ENCODE results near the gene RBBP8NL. TPM values are rescaled to one million over a fixed set of nuclear protein-coding genes. Genes with fewer than 3 reads are reported as not detected.

RBBP8NL gene
- polyA plus RNA-seq, 2 of the 4 experiments (the other 2 are of a cell fraction), result not detected

- TF ChIP-seq CTCF (IDR thresholded peaks at IDR 0.05), result no peak
- TF ChIP-seq, protein P1, sequence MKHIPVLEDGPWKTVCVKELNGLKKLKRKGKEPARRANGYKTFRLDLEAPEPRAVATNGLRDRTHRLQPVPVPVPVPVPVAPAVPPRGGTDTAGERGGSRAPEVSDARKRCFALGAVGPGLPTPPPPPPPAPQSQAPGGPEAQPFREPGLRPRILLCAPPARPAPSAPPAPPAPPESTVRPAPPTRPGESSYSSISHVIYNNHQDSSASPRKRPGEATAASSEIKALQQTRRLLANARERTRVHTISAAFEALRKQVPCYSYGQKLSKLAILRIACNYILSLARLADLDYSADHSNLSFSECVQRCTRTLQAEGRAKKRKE (CRISPR knock-in tag; IDR thresholded peaks at IDR 0.05; ENCODE audit: low read depth), result no peak; the same call in 1 of the 2 replicates
These were observed 57.1 kb downstream of the RBBP8NL start (continued) for GRCh38 chr20:62370115-62370806.

DNA sequence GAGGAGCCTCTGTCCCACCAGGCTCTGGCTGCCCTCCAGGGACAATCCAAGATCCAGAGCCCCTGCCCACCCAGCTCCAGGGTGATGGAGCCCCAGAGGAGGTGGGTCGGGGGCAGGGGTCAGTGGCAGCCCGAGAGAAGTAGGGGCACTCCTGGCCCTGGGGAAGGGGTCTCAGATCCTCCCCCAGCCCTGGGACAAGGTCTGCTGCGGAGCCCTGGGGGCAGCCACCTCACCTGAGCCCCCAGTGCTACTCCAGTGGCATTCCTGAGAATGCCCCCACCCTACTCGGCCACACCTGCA lies 57.6 kb downstream of the RBBP8NL start:
- H3K27ac ChIP-seq, result peak overlapping the region; percentile 97 to 99
- FAIRE-seq (no peak), ATAC-seq (no peak), DNase-seq (ENCODE audit: low read depth in 1 of 2, low spot score in 1 of 2) (no peak)
- ChIA-PET CTCF (interaction anchor here (0.8 to 12.6 kb wide), 12 partner anchors 9 to 61 kb away, joined by 3 to 290 read pairs (median 4); no protein-coding TSS in a partner anchor), POLR2A (interaction anchor here (1.3 to 5.0 kb wide), 5 partner anchors 12 to 64 kb away, joined by 3 to 61 read pairs (median 14); partner anchors contain the start of gene RPS21)
- WGBS (ENCODE audit: missing lambda C conversion rate), result 0% methylated on average over 1 of the region's 4 CpGs
- no peaks in the 10 kb centered on the region for H3K9me3 ChIP-seq
- H3K4me2 ChIP-seq, result peak overlapping the region; percentile 91
- TF ChIP-seq CBX2 (IDR thresholded peaks at IDR 0.05; ENCODE audit: borderline replicate concordance, low read depth) (no peak), MAFK (IDR thresholded peaks at IDR 0.05; ENCODE audit: partially characterized antibody) (no peak), RNF2 (IDR thresholded peaks at IDR 0.05; ENCODE audit: borderline replicate concordance, low read depth) (no peak), RAD21 (conservative IDR thresholded peaks at IDR 0.05 in 1 of 2, IDR thresholded peaks at IDR 0.05 in 1 of 2) (0 out of 5 replicates have a peak, but pooled peaks of 1 of the 2 experiments have one; percentile 4), JUN (IDR thresholded peaks at IDR 0.05) (no peak), RCOR1 (IDR thresholded peaks at IDR 0.05; ENCODE audit: low read depth, low read length) (no peak)
- TF ChIP-seq, protein P2, sequence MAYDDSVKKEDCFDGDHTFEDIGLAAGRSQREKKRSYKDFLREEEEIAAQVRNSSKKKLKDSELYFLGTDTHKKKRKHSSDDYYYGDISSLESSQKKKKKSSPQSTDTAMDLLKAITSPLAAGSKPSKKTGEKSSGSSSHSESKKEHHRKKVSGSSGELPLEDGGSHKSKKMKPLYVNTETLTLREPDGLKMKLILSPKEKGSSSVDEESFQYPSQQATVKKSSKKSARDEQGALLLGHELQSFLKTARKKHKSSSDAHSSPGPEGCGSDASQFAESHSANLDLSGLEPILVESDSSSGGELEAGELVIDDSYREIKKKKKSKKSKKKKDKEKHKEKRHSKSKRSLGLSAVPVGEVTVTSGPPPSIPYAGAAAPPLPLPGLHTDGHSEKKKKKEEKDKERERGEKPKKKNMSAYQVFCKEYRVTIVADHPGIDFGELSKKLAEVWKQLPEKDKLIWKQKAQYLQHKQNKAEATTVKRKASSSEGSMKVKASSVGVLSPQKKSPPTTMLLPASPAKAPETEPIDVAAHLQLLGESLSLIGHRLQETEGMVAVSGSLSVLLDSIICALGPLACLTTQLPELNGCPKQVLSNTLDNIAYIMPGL (CRISPR knock-in tag; IDR thresholded peaks at IDR 0.05; ENCODE audit: borderline replicate concordance), result no peak
- TF ChIP-seq, protein P3, sequence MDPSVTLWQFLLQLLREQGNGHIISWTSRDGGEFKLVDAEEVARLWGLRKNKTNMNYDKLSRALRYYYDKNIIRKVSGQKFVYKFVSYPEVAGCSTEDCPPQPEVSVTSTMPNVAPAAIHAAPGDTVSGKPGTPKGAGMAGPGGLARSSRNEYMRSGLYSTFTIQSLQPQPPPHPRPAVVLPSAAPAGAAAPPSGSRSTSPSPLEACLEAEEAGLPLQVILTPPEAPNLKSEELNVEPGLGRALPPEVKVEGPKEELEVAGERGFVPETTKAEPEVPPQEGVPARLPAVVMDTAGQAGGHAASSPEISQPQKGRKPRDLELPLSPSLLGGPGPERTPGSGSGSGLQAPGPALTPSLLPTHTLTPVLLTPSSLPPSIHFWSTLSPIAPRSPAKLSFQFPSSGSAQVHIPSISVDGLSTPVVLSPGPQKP (IDR thresholded peaks at IDR 0.05; ENCODE audit: low read depth, low read length), result no peak
- H3K4me1 ChIP-seq, result peaks cover 55% of the 10 kb centered on the region
- H3K4me3 ChIP-seq, result peak overlapping the region; percentile 100; the same call in 2 of the 3 replicates

- CTCF ChIA-PET, result interaction anchor here (0.8 to 12.6 kb wide), 20 partner anchors 8 to 68 kb away, joined by 3 to 290 read pairs (median 5); partner anchors contain the start of gene ADRM1
- peak in 1 of 2 experiments; percentile 89 for DNase-seq (ENCODE audit: low read depth in 1 of 2, low spot score in 1 of 2)
- Histone ChIP-seq H3K27ac (peak overlapping the region; percentile 97 to 99), H3K9me3 (no peaks in the 10 kb centered on the region), H3K4me1 (peaks cover 49% of the 10 kb centered on the region), H3K4me3 (peak overlapping the region; percentile 100), H3K4me2 (peak overlapping the region; percentile 91)
- ATAC-seq, result peak; percentile 48 to 68
- POLR2A ChIA-PET, result interaction anchor here (0.6 to 5.0 kb wide), 9 partner anchors 9 to 64 kb away, joined by 3 to 61 read pairs (median 4); partner anchors contain the start of gene RPS21
- WGBS (ENCODE audit: missing lambda C conversion rate), result 0% methylated on average over 15 of the region's 28 CpGs
- no peak for FAIRE-seq
- TF ChIP-seq, protein P4, sequence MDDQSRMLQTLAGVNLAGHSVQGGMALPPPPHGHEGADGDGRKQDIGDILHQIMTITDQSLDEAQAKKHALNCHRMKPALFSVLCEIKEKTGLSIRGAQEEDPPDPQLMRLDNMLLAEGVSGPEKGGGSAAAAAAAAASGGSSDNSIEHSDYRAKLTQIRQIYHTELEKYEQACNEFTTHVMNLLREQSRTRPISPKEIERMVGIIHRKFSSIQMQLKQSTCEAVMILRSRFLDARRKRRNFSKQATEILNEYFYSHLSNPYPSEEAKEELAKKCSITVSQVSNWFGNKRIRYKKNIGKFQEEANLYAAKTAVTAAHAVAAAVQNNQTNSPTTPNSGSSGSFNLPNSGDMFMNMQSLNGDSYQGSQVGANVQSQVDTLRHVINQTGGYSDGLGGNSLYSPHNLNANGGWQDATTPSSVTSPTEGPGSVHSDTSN (IDR thresholded peaks at IDR 0.05), result peak; percentile 65; the same call in 1 of the 2 replicates
- TF ChIP-seq, protein P3 (IDR thresholded peaks at IDR 0.05; ENCODE audit: low read depth, low read length), result no peak
- TF ChIP-seq MAX (IDR thresholded peaks at IDR 0.05) (peak; percentile 46), HOXB13 (CRISPR knock-in tag; IDR thresholded peaks at IDR 0.05; ENCODE audit: low read depth) (no peak), CHD2 (IDR thresholded peaks at IDR 0.05; ENCODE audit: low read length, partially characterized antibody) (no peak), BHLHE40 (IDR thresholded peaks at IDR 0.05; ENCODE audit: low read depth, low read length) (no peak), PHF8 (IDR thresholded peaks at IDR 0.05; ENCODE audit: borderline replicate concordance, low read depth) (no peak), NR3C1 (IDR thresholded peaks at IDR 0.05) (no peak), KDM1A (IDR thresholded peaks at IDR 0.05; ENCODE audit: low read depth) (no peak), KDM5A (IDR thresholded peaks at IDR 0.05) (no peak)
- TF ChIP-seq, protein P5, sequence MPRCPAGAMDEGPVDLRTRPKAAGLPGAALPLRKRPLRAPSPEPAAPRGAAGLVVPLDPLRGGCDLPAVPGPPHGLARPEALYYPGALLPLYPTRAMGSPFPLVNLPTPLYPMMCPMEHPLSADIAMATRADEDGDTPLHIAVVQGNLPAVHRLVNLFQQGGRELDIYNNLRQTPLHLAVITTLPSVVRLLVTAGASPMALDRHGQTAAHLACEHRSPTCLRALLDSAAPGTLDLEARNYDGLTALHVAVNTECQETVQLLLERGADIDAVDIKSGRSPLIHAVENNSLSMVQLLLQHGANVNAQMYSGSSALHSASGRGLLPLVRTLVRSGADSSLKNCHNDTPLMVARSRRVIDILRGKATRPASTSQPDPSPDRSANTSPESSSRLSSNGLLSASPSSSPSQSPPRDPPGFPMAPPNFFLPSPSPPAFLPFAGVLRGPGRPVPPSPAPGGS (IDR thresholded peaks at IDR 0.05), result no peak; the same call in 2 of the 3 replicates
These were observed 58.1 kb downstream of the RBBP8NL start for GRCh38 chr20:62368976-62369814.
